ENCODE results near the gene FILIP1L.

The FILIP1L gene

GRCh38 chr3:99960123-99960878 is 154.0 kb downstream of the FILIP1L start:
- Mint-ChIP-seq H3K36me3 (ENCODE audit: low read depth) (no peaks in the 10 kb centered on the region), H3K27me3 (ENCODE audit: low read depth) (no peaks in the 10 kb centered on the region), H3K27ac (no peak overlapping the region)

DNA sequence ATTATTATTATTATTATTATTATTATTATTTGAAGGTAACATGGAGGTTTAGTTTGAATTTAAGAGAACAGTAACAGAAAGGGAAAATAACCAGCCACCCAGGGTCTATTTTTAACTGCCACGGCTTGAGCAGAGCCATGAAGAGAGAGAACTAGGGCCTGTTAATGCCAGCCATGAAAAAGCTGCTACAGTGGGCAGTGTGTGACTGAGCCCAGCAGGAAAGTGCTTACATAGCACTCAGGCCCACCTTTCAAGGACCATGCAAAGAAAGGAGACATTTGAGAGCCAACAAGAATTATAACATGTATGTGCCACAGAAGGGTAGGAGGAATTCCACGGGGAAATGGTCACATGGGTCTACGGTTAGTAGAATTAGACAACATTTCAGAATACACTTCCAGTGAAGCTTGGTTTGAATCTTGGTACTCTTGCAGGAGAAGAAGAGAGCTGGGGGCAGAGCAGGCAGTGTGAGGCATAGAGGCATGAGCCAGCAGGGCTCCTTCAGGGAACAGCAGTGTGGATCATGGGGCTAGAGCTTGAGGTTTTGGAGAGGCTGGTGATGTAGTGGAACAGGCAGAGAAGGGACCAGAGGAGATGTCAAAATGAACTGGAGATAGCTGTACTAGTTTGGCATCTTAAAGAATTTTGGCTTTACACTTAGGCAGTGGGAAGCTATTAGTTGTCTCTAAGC is 155.9 kb downstream of the FILIP1L start:
- Mint-ChIP-seq H3K9me3 (no peaks in the 10 kb centered on the region), H3K36me3 (ENCODE audit: low read depth) (no peaks in the 10 kb centered on the region), H3K4me1 (ENCODE audit: low read depth) (peaks cover 8% of the 10 kb centered on the region), H3K27me3 (ENCODE audit: low read depth) (no peaks in the 10 kb centered on the region), H3K4me3 (no peak overlapping the region), H3K27ac (no peak overlapping the region)
- DNase-seq (ENCODE audit: low spot score): no peak

More at GRCh38 chr3:99960123-99960878, 154.0 kb downstream of the FILIP1L start:
- Mint-ChIP-seq H3K4me3 (no peak overlapping the region), H3K9me3 (no peaks in the 10 kb centered on the region), H3K4me1 (ENCODE audit: low read depth) (peaks cover 2% of the 10 kb centered on the region)
- no peak for DNase-seq (ENCODE audit: low spot score)

- no peaks in the 10 kb centered on the region for H3K9me3 Mint-ChIP-seq
- H3K4me3 Mint-ChIP-seq: no peak overlapping the region
- peaks cover 10% of the 10 kb centered on the region for H3K4me1 Mint-ChIP-seq (ENCODE audit: low read depth)
- H3K36me3 Mint-ChIP-seq (ENCODE audit: low read depth): no peaks in the 10 kb centered on the region
- H3K27me3 Mint-ChIP-seq (ENCODE audit: low read depth): no peaks in the 10 kb centered on the region
- DNase-seq (ENCODE audit: low spot score): no peak
- H3K27ac Mint-ChIP-seq: no peak overlapping the region
Measured at GRCh38 chr3:99957151-99957796, 157.0 kb downstream of the FILIP1L start.

DNA sequence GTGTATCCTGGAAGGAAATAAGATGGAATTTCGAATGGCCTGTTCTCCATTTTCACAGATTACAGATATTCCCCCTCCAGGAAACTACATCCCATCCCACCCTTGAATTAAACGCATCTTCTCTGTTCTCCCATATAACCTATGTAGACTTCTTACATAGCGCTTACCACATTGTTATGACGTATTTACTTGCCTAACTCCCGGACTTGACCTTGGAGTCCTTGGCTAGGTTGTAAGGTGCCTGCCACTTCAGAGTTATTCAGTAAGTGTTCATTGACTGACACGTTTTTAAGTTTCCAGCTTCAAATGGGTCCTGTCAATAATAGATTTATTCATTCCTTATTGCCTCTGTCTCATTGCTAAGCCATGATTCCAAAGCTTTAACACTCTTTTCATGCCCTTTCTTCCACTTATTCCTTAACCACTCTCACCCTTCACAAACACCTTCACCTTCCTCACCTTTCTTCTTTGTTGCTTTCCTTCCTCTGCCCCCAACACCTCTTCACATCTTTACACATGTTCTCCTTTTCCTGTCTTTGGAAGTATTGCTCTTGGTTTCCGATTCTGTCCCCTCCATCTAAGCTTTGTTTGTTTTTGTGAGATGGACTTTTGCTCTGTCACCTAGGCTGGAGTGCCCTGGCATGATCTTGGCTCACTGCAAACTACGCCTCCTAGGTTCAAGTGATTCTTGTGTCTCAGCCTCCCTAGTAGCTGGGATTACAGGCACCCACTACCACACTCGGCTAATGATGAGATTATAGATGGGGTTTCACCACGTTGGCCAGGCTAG is 158.3 kb downstream of the FILIP1L start:
- H3K4me1 Mint-ChIP-seq (ENCODE audit: low read depth): peaks cover 12% of the 10 kb centered on the region
- no peaks in the 10 kb centered on the region for H3K9me3 Mint-ChIP-seq
- no peak for DNase-seq (ENCODE audit: low spot score)
- H3K36me3 Mint-ChIP-seq (ENCODE audit: low read depth): no peaks in the 10 kb centered on the region
- no peak overlapping the region for H3K27ac Mint-ChIP-seq
- no peaks in the 10 kb centered on the region for H3K27me3 Mint-ChIP-seq (ENCODE audit: low read depth)
- no peak overlapping the region for H3K4me3 Mint-ChIP-seq

DNA sequence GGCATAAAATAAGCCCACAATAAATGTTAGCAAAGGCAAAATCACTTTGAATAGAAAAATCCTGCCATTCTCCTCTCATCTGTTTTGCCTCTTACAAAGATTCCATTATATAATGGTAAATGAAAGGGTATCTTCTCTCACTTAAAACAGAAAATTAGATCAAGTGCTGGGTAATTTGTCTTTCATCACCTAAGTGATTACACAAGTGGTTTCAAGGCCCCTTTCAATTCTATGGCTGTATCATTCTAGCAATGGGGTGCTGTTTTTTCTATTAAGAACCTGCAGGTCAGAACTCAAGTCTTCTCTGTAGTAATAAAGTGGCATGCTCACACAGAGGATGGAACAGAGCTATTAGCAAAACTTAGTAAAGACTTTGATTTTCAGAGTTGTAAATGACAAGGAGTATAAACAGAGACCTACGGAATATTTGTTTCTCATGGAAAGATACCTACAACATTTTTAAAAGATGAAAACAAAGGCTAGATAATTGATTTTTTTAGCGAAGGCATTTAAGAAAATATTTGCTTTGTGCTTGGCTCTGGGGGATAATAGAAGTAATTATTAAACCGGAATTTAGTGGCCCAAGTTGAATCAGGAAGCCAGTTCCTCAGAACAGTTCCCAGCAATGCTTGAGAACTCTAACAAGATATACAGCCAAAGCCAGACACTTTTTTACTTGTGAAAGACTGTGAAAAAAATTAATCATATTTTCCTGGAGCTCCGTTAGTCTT is 159.2 kb downstream of the FILIP1L start:
- Mint-ChIP-seq H3K36me3 (ENCODE audit: low read depth) (no peaks in the 10 kb centered on the region), H3K4me3 (no peak overlapping the region), H3K9me3 (no peaks in the 10 kb centered on the region), H3K27me3 (ENCODE audit: low read depth) (no peaks in the 10 kb centered on the region), H3K4me1 (ENCODE audit: low read depth) (peaks cover 17% of the 10 kb centered on the region), H3K27ac (no peak overlapping the region)
- no peak for DNase-seq (ENCODE audit: low spot score)

- Mint-ChIP-seq H3K27me3 (ENCODE audit: low read depth) (no peaks in the 10 kb centered on the region), H3K9me3 (no peaks in the 10 kb centered on the region), H3K4me3 (no peak overlapping the region), H3K27ac (no peak overlapping the region), H3K36me3 (ENCODE audit: low read depth) (no peaks in the 10 kb centered on the region), H3K4me1 (ENCODE audit: low read depth) (peaks cover 17% of the 10 kb centered on the region)
- no peak for DNase-seq (ENCODE audit: low spot score)
Measured at GRCh38 chr3:99953596-99953995, 160.7 kb downstream of the FILIP1L start.

- Mint-ChIP-seq H3K4me3 (no peak overlapping the region), H3K4me1 (ENCODE audit: low read depth) (peaks cover 17% of the 10 kb centered on the region), H3K27me3 (ENCODE audit: low read depth) (no peaks in the 10 kb centered on the region), H3K27ac (no peak overlapping the region), H3K9me3 (no peaks in the 10 kb centered on the region), H3K36me3 (ENCODE audit: low read depth) (no peaks in the 10 kb centered on the region)
- DNase-seq (ENCODE audit: low spot score): no peak
Measured at GRCh38 chr3:99952306-99952705, 162.0 kb downstream of the FILIP1L start.

DNA sequence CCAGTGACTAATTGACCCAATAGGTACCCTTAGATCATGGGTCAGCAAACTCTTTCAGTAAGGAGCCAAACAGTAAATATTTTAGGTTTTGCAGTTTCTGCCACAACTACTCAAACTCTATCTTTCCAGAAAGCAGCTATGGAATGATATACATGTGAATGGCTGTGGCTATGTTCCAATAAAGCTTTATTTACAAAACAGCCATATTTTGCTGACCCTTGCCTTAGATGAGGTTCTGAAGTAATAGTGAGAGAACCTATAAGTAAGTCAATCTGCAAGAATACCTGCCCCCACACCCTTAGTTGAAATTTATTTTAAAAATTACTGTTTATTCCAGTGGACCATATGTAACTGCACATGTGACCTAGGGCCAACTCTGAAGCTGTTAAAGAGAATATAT is 162.6 kb downstream of the FILIP1L start:
- Mint-ChIP-seq H3K27me3 (ENCODE audit: low read depth) (no peaks in the 10 kb centered on the region), H3K27ac (no peak overlapping the region), H3K36me3 (ENCODE audit: low read depth) (no peaks in the 10 kb centered on the region)

DNA sequence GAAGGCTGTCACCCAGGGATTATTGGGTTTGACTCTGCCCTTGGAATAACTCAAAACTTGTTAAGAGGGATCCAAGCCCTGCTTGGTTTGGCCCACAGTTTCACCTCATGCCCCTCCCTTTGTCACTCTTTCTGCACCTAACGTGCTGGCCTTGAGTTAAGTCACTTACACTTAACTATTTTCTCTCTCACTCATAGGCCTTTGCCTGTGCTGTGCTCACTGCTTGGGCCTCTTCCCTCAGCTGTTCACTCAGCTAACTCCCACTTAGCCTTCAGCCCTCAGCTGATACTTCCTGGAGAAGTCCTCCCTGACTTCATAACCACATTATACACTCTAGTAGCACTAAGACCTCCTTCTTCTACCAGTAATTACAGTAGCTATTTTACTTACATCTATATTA is 163.4 kb downstream of the FILIP1L start:
- Mint-ChIP-seq H3K9me3 (no peaks in the 10 kb centered on the region), H3K36me3 (ENCODE audit: low read depth) (no peaks in the 10 kb centered on the region), H3K27ac (no peak overlapping the region), H3K4me1 (ENCODE audit: low read depth) (peaks cover 17% of the 10 kb centered on the region), H3K27me3 (ENCODE audit: low read depth) (no peaks in the 10 kb centered on the region), H3K4me3 (no peak overlapping the region)
- no peak for DNase-seq (ENCODE audit: low spot score)

More for the DNA sequence above, 162.6 kb downstream of the FILIP1L start:
- no peaks in the 10 kb centered on the region for H3K9me3 Mint-ChIP-seq
- H3K4me3 Mint-ChIP-seq: no peak overlapping the region
- peaks cover 17% of the 10 kb centered on the region for H3K4me1 Mint-ChIP-seq (ENCODE audit: low read depth)
- no peak for DNase-seq (ENCODE audit: low spot score)

GRCh38 chr3:99949956-99950670 is 164.2 kb downstream of the FILIP1L start:
- Mint-ChIP-seq H3K36me3 (ENCODE audit: low read depth) (no peaks in the 10 kb centered on the region), H3K9me3 (no peaks in the 10 kb centered on the region), H3K27me3 (ENCODE audit: low read depth) (no peaks in the 10 kb centered on the region), H3K4me3 (no peak overlapping the region), H3K4me1 (ENCODE audit: low read depth) (peaks cover 19% of the 10 kb centered on the region), H3K27ac (no peak overlapping the region)
- no peak for DNase-seq (ENCODE audit: low spot score)

- no peak for DNase-seq (ENCODE audit: low spot score)
- Mint-ChIP-seq H3K4me1 (ENCODE audit: low read depth) (peaks cover 21% of the 10 kb centered on the region), H3K27ac (no peak overlapping the region), H3K36me3 (ENCODE audit: low read depth) (no peaks in the 10 kb centered on the region), H3K9me3 (no peaks in the 10 kb centered on the region), H3K27me3 (ENCODE audit: low read depth) (no peaks in the 10 kb centered on the region), H3K4me3 (no peak overlapping the region)
Measured at GRCh38 chr3:99948467-99949089, 165.7 kb downstream of the FILIP1L start.

- no peak overlapping the region for H3K27ac Mint-ChIP-seq
- H3K4me1 Mint-ChIP-seq (ENCODE audit: low read depth): peaks cover 16% of the 10 kb centered on the region
- DNase-seq (ENCODE audit: low spot score): no peak
- H3K9me3 Mint-ChIP-seq: no peaks in the 10 kb centered on the region
- H3K4me3 Mint-ChIP-seq: no peak overlapping the region
- peaks cover 2% of the 10 kb centered on the region for H3K36me3 Mint-ChIP-seq (ENCODE audit: low read depth)
- H3K27me3 Mint-ChIP-seq (ENCODE audit: low read depth): no peaks in the 10 kb centered on the region
Measured at GRCh38 chr3:99947356-99947755, 166.9 kb downstream of the FILIP1L start.

Data from T-helper 2 cell treated with Interferon-gamma antibody and Interleukin-4, amounts not matched to agents 5 μg/mL and 100 μg/mL, for 36 hours (primary cell).